Measurements from ENCODE around the gene PLA2G12B.

Gene PLA2G12B

DNA sequence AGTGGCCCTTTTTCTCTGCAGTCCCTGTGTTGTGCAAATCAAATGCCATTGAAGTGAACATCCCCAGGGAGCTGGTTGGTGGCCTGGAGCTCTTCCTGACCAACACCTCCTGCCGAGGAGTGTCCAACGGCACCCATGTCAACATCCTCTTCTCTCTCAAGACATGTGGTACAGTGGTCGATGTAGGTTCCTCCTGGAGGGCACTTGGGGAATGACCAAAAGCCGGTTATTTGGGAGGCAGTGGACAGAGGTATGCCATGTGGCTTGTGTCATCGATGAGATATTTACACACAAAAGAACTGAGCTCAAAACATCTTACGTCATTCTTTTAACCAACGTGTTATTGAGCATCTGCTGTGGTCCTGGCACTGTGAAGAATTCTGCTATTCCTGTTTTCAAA lies 41.3 kb downstream of the PLA2G12B start:
- TF ChIP-seq TAF1 (IDR thresholded peaks at IDR 0.05; ENCODE audit: borderline replicate concordance, insufficient read depth, low read length) (no peak), FOXP2 (optimal IDR thresholded peaks at IDR 0.05; ENCODE audit: borderline replicate concordance, extremely low read depth, extremely low read length, insufficient read depth) (no peak)
- TF ChIP-seq, protein P1, sequence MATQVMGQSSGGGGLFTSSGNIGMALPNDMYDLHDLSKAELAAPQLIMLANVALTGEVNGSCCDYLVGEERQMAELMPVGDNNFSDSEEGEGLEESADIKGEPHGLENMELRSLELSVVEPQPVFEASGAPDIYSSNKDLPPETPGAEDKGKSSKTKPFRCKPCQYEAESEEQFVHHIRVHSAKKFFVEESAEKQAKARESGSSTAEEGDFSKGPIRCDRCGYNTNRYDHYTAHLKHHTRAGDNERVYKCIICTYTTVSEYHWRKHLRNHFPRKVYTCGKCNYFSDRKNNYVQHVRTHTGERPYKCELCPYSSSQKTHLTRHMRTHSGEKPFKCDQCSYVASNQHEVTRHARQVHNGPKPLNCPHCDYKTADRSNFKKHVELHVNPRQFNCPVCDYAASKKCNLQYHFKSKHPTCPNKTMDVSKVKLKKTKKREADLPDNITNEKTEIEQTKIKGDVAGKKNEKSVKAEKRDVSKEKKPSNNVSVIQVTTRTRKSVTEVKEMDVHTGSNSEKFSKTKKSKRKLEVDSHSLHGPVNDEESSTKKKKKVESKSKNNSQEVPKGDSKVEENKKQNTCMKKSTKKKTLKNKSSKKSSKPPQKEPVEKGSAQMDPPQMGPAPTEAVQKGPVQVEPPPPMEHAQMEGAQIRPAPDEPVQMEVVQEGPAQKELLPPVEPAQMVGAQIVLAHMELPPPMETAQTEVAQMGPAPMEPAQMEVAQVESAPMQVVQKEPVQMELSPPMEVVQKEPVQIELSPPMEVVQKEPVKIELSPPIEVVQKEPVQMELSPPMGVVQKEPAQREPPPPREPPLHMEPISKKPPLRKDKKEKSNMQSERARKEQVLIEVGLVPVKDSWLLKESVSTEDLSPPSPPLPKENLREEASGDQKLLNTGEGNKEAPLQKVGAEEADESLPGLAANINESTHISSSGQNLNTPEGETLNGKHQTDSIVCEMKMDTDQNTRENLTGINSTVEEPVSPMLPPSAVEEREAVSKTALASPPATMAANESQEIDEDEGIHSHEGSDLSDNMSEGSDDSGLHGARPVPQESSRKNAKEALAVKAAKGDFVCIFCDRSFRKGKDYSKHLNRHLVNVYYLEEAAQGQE (IDR thresholded peaks at IDR 0.05; ENCODE audit: insufficient read depth in 1 of 2, low read depth in 2 of 2, low read length in 2 of 2), result no peak

DNA sequence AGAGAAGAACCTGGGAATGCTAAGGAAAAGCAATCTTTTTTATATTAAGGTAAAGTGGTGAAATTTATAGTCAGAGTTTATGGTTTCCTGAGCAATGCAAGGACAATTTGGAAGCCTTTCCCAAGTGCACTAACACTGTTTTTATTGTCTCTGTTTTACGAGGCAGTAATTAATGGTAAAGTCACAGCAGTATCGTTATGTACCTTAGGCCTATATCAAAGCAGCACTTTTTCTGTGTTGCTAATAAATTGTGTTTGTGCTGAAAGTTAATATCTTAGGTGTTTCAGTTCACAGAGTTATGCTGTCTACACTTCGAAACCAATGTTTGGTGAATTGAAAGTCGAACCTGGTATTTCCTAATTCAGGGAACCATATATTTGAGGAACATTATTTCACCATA lies 41.9 kb downstream of the PLA2G12B start:
- TF ChIP-seq TAF1 (IDR thresholded peaks at IDR 0.05; ENCODE audit: borderline replicate concordance, insufficient read depth, low read length), result no peak

DNA sequence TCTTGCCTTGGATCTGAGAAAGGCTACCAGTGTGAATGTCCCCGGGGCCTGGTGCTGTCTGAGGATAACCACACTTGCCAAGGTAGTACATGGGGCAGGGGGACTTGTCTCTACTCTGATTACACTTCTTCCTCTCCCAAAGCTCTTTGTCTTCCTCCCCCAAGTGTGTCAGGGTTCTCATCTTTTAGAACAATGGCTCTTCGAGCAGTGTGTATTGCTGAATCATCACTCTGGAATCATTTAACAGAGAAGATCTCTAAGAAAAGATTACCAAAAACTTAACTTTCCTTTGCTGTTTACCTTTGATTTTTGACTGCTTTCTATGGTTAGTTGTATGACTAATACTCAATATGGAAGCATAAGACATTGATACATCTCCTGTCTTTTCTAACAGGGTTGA lies 42.8 kb downstream of the PLA2G12B start:
- TF ChIP-seq FOXP2 (optimal IDR thresholded peaks at IDR 0.05; ENCODE audit: borderline replicate concordance, extremely low read depth, extremely low read length, insufficient read depth) (no peak), SIN3A (IDR thresholded peaks at IDR 0.05; ENCODE audit: borderline replicate concordance, insufficient read depth, low read length) (no peak), POLR2AphosphoS5 (IDR thresholded peaks at IDR 0.05; ENCODE audit: low read depth, low read length) (no peak), TAF1 (IDR thresholded peaks at IDR 0.05; ENCODE audit: borderline replicate concordance, insufficient read depth, low read length) (no peak)
- TF ChIP-seq, protein P1 (IDR thresholded peaks at IDR 0.05; ENCODE audit: insufficient read depth in 1 of 2, low read depth in 2 of 2, low read length in 2 of 2), result no peak

DNA sequence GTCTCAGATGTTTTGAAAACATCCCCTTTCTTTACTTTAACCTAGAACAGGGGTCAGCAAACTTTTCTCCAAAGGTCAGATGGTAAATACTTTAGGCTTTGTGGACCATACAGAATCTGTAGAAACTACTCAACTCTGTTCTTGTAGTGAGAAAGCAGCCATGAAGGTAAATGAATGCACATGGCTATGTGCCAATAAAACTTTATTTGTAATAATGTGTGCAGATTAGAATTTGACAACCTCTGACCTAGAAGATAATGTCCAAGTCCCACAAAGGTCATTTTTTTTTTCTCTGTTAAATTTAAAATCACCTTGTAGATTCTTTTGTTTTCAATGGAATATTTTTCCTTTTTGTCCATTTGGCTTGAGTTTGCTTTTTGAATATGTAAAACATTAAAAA lies 43.9 kb downstream of the PLA2G12B start:
- TF ChIP-seq SIN3A (IDR thresholded peaks at IDR 0.05; ENCODE audit: borderline replicate concordance, insufficient read depth, low read length) (no peak), TAF1 (IDR thresholded peaks at IDR 0.05; ENCODE audit: borderline replicate concordance, insufficient read depth, low read length) (no peak), POLR2AphosphoS5 (IDR thresholded peaks at IDR 0.05; ENCODE audit: low read depth, low read length) (no peak), FOXP2 (optimal IDR thresholded peaks at IDR 0.05; ENCODE audit: borderline replicate concordance, extremely low read depth, extremely low read length, insufficient read depth) (no peak)
- TF ChIP-seq, protein P1 (IDR thresholded peaks at IDR 0.05; ENCODE audit: insufficient read depth in 1 of 2, low read depth in 2 of 2, low read length in 2 of 2), result no peak

DNA sequence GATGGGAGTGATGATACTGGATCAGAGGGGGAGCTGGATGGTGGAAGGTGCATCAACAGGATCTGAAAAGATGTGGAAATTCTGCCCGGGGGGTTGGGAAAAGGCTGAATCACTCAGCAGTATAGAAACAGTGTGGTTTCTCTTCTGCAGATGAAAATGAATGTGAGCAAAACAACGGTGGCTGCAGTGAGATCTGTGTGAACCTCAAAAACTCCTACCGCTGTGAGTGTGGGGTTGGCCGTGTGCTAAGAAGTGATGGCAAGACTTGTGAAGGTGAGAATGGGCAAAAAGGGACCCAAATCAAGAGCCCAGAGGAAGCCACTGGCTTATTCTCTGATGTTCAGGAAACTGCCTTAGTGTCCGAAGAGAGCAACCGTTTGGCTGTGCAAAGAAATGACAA lies 48.2 kb downstream of the PLA2G12B start:
- TF ChIP-seq, protein P1 (IDR thresholded peaks at IDR 0.05; ENCODE audit: insufficient read depth in 1 of 2, low read depth in 2 of 2, low read length in 2 of 2), result no peak
- TF ChIP-seq TAF1 (IDR thresholded peaks at IDR 0.05; ENCODE audit: borderline replicate concordance, insufficient read depth, low read length), result no peak
- TF ChIP-seq SIN3A (IDR thresholded peaks at IDR 0.05; ENCODE audit: borderline replicate concordance, insufficient read depth, low read length), result no peak
- TF ChIP-seq FOXP2 (optimal IDR thresholded peaks at IDR 0.05; ENCODE audit: borderline replicate concordance, extremely low read depth, extremely low read length, insufficient read depth), result no peak
- TF ChIP-seq POLR2AphosphoS5 (IDR thresholded peaks at IDR 0.05; ENCODE audit: low read depth, low read length), result no peak
